ENCODE results near the gene ZNF827. TPM values are rescaled to one million over a fixed set of nuclear protein-coding genes. Genes with fewer than 3 reads are reported as not detected.

ZNF827 gene
- polyA plus RNA-seq, 1 experiment, result 15.1 TPM

DNA sequence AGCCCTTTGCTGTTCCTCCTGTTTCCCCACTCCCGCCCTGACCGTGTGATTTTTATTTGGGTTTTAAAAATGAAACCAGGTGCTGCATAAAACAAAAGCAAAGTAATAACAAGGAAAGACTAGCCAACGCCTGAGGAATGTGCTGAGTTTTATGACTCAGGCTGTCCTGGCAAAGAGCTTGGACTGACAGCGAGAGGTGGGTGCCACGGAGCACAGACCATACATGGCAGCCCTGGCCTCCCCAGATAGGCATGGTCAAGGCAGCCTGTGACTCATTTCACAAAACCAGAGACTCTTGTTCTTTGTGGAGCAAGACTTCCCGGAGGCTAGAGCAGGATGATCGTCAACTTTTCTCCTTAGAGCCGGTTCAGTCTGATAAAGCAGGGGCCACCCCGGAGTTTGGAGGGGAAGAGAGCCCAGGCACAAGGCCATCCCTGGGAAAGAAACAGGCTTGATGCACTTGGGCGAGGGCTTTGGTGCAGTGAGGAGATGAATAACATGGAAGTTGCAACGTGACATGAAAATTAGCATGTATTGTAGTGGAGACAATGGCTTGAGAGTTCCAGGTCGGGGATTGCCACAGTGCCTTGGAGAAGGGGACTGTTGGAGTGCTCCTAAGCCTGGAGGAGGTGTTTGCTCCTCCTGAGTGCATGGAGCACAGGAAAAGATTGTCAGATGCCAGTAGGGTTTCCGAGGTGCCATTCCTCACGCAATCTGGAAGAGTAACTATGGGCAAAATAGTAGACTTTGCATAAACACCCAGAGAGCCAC lies 203.9 kb downstream of the ZNF827 start:
- peak overlapping the region; percentile 4; the same call in 1 of the 2 replicates for H3K4me3 ChIP-seq (ENCODE audit: low read depth, low read length)
- TF ChIP-seq CTCF (IDR thresholded peaks at IDR 0.05; ENCODE audit: insufficient read depth, low read depth, low read length), result no peak
- H3K27me3 ChIP-seq (ENCODE audit: control insufficient read depth, insufficient read depth, low read length), result no peaks in the 10 kb centered on the region
- POLR2A ChIA-PET, result interaction anchor here (0.7 to 1.0 kb wide), 2 partner anchors 204 to 254 kb away, joined by 3 to 5 read pairs; partner anchors contain the start of gene ZNF827
- peak; percentile 96 for DNase-seq (ENCODE audit: low read depth)
- no peaks in the 10 kb centered on the region for H3K36me3 ChIP-seq (ENCODE audit: control insufficient read depth, insufficient read depth, low read length)
- CTCF ChIA-PET, result interaction anchor here (0.6 kb wide), 1 partner anchor 84 kb away, joined by 3 read pairs; no protein-coding TSS in a partner anchor

DNA sequence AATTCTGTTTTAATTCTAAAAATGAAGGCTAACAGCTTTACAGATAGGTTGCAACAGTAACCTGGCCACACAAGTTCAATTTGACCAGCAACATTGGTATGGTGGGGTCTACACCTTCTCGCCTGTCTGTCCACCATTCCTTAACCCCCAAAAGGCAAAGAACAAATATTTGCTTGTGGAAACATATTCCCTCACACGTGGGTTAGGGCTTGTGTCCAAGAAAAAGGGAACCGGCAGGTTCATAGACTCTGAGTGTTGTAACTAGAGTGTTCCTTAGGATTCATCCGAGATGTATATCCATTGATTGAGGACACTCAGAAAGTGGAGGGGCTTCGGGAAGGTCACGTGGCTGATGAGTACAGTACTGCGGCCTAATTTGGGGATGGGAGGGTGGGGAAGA lies 204.6 kb downstream of the ZNF827 start:
- ChIA-PET CTCF (interaction anchor here (0.6 kb wide), 1 partner anchor 85 kb away, joined by 3 read pairs; no protein-coding TSS in a partner anchor), POLR2A (interaction anchor here (1.0 kb wide), 1 partner anchor 205 kb away, joined by 3 read pairs; the partner anchor contains the start of gene ZNF827)
- Histone ChIP-seq H3K4me3 (ENCODE audit: low read depth, low read length) (no peak overlapping the region), H3K36me3 (ENCODE audit: control insufficient read depth, insufficient read depth, low read length) (no peaks in the 10 kb centered on the region), H3K27me3 (ENCODE audit: control insufficient read depth, insufficient read depth, low read length) (no peaks in the 10 kb centered on the region)
- DNase-seq (ENCODE audit: low read depth), result no peak
- no peak for TF ChIP-seq CTCF (IDR thresholded peaks at IDR 0.05; ENCODE audit: insufficient read depth, low read depth, low read length)

DNA sequence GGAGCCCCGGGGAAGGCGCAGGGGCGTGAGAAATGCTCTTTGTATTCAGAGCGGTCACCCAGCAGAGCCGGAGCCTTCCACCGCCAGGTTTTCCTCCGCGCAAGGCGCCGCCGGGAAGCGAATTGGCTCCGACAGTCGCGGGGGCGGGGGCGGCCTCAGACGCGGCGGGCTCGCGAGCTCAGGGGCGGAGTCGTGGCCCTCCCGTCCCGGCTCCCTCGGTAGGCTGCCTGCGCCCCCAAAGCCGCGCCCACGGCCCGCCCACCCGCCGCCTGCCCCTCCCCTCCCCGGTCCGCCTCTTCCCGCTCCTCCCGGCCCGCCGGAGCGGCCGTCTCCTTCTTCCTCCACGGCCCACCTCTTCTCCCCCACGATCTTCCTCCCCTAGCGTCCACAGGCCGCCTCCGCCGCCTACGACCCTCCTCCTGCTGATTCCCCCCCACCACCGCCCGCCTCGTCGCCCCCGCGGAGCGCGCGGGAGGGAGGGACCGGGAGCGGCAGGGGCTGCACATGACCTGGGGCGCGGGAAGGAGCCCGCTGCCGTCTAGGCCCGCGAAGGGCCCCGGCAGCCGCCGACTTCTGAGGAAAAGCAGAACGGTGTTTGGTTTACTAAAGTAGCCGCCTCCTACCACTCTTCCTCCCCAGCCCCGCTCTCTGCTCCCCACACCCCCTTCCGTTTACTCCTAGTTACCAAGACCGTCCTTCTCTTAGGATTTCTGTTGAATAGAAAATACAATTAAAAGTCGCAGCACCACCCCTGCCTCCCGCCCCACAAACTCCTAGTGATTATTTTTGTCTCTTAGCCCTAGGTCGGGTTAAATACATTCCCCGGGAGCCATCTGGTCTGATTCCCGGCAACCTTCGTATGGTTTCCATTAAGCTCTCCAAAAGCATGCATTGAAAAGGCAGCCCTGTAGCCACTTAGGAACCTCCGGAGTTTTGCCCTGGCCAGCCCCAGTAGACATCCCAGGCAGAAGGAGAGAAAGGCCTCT lies 205.4 kb downstream of the ZNF827 start:
- POLR2A ChIA-PET, result interaction anchor here (0.5 to 0.6 kb wide), 2 partner anchors 13 to 155 kb away, joined by 3 read pairs; no protein-coding TSS in a partner anchor
- H3K27me3 ChIP-seq (ENCODE audit: control insufficient read depth, insufficient read depth, low read length), result no peaks in the 10 kb centered on the region
- peak; percentile 70 for DNase-seq (ENCODE audit: low read depth)
- no peaks in the 10 kb centered on the region for H3K36me3 ChIP-seq (ENCODE audit: control insufficient read depth, insufficient read depth, low read length)
- TF ChIP-seq CTCF (IDR thresholded peaks at IDR 0.05; ENCODE audit: insufficient read depth, low read depth, low read length), result no peak
- peak overlapping the region; percentile 56 for H3K4me3 ChIP-seq (ENCODE audit: low read depth, low read length)
- CTCF ChIA-PET, result interaction anchor here (0.6 to 1.1 kb wide), 3 partner anchors 17 to 155 kb away, joined by 3 read pairs; no protein-coding TSS in a partner anchor

- Histone ChIP-seq H3K4me3 (ENCODE audit: low read depth, low read length) (peak overlapping the region; percentile 38), H3K36me3 (ENCODE audit: control insufficient read depth, insufficient read depth, low read length) (no peaks in the 10 kb centered on the region), H3K27me3 (ENCODE audit: control insufficient read depth, insufficient read depth, low read length) (no peaks in the 10 kb centered on the region)
- ChIA-PET POLR2A (interaction anchor here (0.6 kb wide), 1 partner anchor 156 kb away, joined by 3 read pairs; no protein-coding TSS in a partner anchor), CTCF (interaction anchor here (0.6 to 1.1 kb wide), 3 partner anchors 18 to 156 kb away, joined by 3 read pairs; no protein-coding TSS in a partner anchor)
- TF ChIP-seq CTCF (IDR thresholded peaks at IDR 0.05; ENCODE audit: insufficient read depth, low read depth, low read length), result no peak
- DNase-seq (ENCODE audit: low read depth), result no peak
Measured at GRCh38 chr4:145732001-145732815, 206.4 kb downstream of the ZNF827 start.
